ENCODE results near the gene TPCN2.
"Not testable (repeated sequence)": the region's sequence is repeated elsewhere in the genome, so short reads cannot be mapped to it uniquely, and the experiment has no call there.

TPCN2 gene

DNA sequence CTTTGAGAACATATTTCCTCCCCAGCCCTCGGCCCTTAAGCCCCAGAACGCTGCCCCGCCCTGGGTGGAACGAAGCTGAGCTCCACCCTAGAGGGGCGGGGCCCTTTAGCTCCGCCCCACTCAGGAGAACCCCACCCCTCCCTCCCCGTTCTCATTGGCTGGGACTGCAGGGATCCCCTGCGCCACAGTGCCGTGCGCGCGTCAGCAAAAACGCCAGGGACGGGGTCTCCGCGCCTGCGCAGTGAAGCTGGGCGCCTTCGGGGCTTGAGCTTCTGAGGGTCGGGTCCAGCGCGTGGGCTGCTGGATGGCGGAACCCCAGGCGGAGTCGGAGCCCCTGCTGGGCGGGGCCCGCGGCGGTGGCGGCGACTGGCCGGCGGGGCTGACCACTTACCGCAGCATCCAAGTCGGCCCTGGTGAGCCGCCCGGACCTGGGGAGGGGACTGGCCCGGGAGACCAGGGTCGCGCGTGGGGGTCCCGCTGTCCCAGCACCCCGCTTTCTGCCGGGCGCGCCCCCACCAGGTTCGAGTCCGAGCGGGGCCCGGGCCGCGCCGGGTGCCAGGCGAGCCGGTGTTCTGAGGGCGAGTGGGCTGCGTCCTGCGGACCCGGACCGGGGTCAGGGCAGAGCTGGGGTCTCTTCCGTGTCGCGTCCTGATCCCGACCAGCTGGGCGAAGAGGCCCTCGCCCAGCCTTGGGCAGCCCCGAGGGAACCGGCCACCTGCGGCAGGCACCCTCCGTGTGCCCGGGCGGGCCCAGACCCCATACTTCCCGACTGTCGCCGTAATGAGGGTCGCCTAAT is at the start of gene TPCN2:
TPCN2 (plus strand) TSS at position 239 of the 796 bp plus-strand sequence; CDS start at position 305, 66 bp downstream.
- DNase-seq = peak; percentile 88

DNA sequence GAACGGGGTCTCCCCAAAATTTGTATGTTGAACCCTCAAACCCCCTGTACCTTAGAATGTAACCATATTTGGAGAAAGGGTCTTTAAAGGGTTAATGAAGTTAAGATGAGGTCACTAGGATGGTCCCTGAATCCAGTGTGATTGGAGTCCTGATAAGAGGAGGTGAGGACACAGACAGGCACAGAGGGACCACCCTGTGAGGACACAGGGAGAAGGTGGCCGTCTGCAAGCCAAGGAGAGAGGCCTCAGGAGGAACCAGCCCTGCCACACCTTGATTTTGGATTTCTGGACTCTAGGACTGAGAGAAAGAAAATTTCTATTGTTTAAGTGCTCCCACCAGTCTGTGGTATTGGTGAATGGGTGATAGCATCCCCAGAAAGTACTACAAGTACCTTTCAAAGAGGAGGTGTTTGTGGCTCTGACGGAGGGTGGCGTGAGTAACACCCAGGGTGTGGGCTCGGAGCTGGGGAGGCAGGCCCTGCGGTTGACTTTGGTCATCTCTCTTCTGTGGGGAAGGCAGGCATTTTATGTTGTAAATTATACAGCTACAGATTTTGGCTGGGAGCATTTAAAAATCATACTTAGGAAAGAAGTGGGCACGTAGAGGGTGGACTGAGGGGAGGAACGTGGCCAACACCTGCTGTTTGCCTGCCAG is 49.5 kb upstream of the TPCN2 start:
- no peak for DNase-seq

- not testable (repeated sequence) for DNase-seq
Measured at GRCh38 chr11:68999748-69000355, 48.9 kb upstream of the TPCN2 start.

- DNase-seq = no peak
Measured at GRCh38 chr11:69000391-69000790, 48.3 kb upstream of the TPCN2 start.

DNA sequence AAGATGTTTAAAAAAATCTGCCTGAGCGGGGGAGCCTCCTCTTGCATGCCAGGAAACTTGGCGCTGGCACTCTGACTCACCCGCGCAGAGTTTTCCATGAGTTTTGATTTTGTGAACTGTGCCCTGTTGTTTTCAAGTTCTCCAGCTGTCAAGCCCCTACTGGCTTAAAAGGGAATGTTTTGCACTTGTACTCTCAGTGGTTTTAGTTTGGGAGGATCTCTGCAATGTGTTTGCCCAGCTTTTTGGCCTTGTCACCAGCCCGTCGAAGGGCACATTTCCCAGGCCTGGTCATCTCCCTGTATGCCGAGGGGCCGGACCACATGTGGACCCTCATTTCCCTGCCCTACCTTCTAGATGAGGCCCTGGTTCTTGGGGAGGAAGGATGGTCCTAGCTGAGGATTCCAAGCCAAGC is 47.9 kb upstream of the TPCN2 start:
- DNase-seq = no peak

GRCh38 chr11:69001243-69002081 is 47.3 kb upstream of the TPCN2 start:
- peak; percentile 21 for DNase-seq

DNA sequence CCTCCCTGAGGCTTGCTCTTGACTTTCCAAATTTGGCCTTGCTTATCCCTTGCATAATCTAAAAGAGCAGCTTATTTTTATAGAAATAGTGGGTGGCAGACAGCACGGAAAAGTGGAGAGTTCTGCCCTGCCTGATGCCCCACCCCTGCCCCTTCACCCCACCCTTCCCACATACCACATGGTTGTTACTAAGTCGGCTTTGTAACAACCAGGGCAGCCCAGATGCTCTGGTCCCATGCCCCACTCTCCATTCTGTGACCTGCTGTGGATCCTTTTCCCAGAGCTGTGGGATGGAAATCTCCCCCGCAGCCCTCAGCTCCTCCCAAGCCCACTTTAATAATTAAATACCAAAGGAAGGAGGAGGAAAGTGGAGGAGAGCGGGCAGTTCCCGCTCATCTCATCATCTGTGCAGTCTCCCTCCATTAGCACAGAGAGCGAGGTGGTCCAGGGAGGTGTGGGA is 46.6 kb upstream of the TPCN2 start:
- DNase-seq = no peak

- DNase-seq = no peak
Measured at GRCh38 chr11:69002570-69003231, 46.0 kb upstream of the TPCN2 start.

- no peak for DNase-seq
Measured at GRCh38 chr11:69003301-69003865, 45.3 kb upstream of the TPCN2 start.

- DNase-seq = no peak
Measured at GRCh38 chr11:69003866-69004367, 44.8 kb upstream of the TPCN2 start.

DNA sequence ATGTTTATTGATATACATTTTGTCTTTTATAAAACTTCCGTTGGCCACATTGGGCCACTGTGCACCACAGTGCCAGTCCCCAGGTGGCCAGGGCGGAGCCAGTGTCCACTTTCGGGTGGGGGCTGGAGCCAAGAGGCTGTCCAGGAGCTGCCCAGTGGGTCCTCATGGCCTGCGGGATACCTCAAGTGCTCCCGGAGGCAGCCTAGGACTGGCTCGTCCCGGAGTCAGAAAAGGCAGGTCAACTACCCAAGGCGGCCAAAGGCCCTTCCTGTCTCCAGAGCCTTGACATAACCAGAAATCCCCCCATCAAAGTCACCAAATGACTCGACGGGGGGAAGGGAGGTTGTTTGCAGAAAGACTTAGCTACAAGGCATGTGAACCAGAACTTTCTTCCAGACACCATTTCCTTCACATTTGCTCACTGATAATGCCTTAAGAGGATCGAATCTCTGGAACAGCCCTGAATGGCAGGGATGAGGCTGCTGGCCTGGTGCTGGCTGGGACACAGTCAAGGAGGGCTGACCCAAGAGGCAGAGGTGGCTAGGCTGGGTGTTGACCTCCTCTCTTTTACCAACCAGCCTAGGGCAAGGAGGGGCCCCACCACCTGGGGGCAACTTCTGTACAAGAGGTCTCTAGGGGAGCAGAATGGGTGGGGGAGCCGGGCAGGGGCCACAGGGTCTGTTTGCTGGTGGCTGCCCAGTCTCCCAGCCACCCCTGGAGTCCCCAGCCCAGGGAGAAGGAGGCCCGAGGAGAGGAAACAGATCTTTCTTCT is 44.1 kb upstream of the TPCN2 start:
- DNase-seq = no peak

DNA sequence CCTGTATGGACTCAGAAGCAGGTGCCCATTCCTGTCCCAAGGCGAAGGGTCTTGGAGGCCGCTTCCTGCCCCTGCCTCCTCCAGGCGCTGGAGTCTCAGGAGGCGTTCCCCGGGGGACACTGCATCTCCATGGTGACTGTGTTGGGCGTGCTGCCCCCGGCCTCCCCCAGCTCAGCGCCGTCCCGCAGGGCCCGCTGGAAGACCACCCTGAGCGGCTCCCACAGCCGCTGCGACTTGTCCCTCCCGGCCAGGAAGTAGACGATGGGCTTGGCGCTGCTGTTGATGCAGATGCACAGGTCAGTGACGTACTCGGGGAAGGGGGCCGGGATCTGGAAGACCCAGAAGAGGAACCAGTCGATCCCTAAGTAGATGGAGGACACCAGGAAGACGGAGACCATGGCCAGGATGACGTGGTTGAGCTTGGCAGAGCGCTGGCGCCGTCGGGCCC is 43.5 kb upstream of the TPCN2 start:
- no peak for DNase-seq

GRCh38 chr11:69005631-69006368 is 42.9 kb upstream of the TPCN2 start:
- no peak for DNase-seq

- no peak for DNase-seq
Measured at GRCh38 chr11:69006816-69007215, 41.9 kb upstream of the TPCN2 start.

GRCh38 chr11:69007975-69008381 is 40.8 kb upstream of the TPCN2 start:
- DNase-seq = no peak

DNA sequence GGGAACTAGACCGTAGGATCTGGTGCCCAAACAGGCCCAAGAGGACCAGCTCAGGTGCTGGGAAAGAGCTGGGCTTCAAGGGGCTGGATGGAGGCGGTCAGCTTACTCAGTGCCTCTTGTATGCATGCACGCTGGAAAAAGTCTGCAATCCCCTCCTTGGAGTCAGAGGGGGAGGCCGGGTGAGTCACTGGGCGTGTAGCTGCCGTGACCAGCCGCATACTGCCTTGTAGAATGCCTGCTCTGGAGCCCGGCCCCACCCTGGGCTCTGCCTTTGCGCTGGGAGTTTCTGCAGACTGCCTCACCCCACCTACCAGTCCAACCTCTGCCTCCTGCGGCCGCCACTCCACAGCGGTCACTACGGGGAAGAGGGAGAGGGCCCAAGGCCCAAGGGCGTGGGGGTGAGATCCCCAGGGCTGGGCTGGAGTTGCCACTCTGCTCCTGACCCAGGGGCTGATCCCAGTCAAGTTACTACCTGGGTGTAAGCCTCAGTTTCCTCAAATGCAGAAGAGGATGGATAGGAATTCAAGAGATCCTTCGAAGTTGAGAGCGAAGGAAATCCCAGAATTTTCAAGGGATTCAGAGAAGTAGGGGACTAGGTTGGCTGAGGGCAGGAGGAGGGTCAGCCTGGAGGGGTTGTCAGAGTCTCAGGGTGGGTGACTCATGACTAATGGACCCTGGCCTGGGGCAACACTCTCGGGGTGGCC is 39.8 kb upstream of the TPCN2 start:
- DNase-seq = no peak

- no peak for DNase-seq
Measured at GRCh38 chr11:69009441-69010211, 39.1 kb upstream of the TPCN2 start.

DNA sequence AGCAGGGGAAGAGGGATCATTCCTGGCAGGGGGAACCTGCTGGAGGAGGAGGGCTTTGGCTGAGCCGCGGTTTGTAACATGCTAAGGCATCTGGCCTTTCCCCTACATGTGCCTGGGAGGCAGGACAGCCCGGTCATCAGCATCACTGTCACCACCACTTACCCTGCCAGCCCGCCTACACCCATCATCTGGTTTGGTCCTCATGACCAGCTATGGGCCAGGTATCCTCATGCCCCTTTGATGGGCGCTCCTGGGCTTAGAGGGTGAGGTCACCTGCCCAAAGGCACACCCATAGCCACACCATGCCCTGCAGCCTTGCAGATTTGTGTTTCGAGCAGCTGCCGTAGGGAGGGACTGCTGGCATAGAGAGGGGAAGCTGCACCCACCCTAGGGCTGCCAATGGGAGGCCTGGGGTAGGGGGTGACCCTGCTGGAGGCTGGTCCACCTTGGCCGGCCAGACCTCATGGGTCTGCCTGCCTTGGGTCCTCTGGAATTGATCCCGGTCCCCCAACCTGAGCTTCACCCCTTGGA is 38.3 kb upstream of the TPCN2 start:
- no peak for DNase-seq

Data from activated CD4-positive, CD25-positive, alpha-beta regulatory T cell treated with anti-CD3 and anti-CD28 coated beads, Interleukin-2, amount 50 U/mL, for 72 hours (primary cell).